GM21529 (cell line): ENCODE data around the gene SASH1.

ENCODE experiments used
- ATAC-seq: cut with Tn5 transposase; IDR thresholded peaks from one replicate; pipeline ENCODE4 v1.9.1; 2021; ENCODE audit not compliant: unreplicated experiment

SASH1 gene

DNA sequence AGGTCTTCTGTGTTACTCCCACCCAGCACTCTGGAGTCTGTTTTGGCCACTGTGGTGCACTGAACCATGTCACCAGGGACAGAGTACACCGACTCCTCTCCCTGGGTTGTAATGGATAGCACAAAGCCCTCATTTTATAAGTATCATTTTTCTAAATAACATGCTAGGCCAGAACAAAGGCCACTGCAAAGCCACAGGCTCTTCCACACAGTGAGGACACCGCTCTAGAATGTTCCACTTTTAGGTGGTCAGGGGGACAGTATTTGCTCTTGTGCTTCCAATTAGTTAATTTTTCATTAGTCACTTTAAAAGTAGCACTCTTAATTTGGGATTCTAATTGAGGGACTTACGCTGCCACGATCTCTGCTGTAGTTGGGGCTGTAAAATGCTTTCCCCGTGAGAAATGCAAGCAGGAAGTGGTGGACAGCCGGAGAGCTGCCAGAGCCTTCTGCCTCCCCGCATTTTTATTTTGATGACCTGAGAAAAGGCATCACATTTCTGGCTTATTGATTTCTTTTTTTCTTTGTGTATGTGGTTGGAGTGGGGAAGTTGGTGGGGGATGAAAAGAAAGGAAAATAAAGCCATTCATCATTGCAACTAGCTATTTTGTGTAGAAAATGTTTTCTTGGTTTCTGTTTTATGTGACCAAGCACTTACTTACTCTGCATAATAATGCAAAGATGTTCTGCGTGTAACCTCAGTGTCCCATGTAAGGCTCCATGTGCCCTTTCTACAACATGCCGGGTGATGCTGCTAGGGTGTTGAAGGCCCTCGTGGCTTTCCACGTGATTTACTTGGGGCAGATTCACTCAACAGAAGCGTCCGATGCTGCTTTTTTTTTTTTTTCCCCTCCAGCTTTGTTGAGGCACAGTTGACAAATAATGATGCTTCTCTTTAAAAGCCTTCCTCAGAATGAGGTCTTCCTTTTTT is 195.9 kb downstream of the SASH1 start:
- no peak for ATAC-seq

DNA sequence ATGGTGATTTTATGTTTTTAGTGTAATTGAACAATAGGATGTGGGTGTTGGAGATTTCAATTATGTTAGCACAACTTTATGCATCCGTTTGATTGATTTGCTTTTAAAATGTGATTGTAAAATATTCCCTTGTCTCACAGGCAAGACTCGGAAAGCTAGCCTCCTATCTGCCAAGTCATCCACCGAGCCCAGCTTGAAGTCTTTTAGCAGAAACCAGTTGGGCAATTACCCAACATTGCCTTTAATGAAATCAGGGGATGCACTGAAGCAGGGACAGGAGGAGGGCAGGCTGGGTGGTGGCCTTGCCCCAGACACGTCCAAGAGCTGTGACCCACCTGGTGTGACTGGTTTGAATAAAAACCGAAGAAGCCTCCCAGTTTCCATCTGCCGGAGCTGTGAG is 200.9 kb downstream of the SASH1 start:
- no peak for ATAC-seq

DNA sequence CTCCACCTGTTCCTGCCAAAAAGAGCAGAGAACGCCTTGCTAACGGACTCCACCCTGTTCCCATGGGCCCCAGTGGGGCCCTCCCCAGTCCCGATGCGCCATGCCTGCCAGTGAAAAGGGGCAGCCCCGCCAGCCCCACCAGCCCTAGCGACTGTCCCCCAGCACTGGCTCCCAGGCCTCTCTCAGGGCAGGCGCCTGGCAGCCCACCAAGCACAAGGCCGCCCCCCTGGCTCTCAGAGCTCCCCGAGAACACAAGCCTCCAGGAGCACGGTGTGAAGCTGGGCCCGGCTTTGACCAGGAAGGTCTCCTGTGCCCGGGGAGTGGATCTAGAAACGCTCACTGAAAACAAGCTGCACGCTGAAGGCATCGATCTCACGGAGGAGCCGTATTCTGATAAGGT is 201.8 kb downstream of the SASH1 start:
- no peak for ATAC-seq

GRCh38 chr6:148545901-148546300 is 203.3 kb downstream of the SASH1 start:
- ATAC-seq = no peak

GRCh38 chr6:148547110-148547509 is 204.5 kb downstream of the SASH1 start:
- ATAC-seq = no peak

- ATAC-seq = no peak
Measured at GRCh38 chr6:148548065-148548748, 205.6 kb downstream of the SASH1 start.

DNA sequence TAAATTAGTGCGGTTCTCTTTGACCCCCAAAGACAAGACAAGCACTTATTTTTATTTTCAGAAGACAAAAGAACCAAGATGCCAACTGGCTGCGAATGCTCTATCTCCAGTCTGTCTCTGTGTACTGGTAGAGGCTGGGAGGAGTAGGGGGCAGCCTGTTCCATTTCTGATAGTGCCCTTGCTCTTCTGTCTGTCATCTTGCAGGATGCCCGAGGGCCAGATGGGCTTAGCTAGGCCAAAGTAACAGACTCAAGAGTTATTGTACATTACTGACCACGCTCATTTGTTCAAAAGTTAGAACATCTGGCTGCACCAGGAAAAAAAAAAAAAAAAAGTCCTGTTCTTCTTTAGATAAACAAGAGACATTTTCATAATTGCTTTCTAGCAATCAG is 206.1 kb downstream of the SASH1 start:
- no peak for ATAC-seq

DNA sequence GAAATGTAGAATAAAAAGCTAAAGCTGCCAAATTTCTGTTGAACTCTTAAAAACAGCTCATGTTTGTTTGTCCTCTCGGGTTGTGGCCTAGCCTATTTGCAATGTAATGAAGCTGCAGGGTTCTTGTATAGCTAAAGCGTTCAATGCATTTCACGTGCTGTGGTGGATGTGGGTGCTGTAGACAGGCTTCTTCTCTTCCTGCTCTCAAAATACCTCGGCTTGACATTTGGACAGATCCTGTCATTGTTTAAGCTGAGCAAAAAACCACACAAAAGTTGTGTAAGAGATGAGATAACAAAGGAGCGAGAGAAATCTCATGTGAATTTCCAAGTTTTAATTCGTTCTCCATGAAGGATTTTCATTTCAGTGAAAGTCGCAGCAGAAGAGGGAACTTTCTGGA is 207.9 kb downstream of the SASH1 start:
- ATAC-seq = no peak

- no peak for ATAC-seq
Measured at GRCh38 chr6:148551226-148551625, 208.6 kb downstream of the SASH1 start.

GRCh38 chr6:148556410-148556809 is 213.8 kb downstream of the SASH1 start:
- ATAC-seq = no peak

- no peak for ATAC-seq
Measured at GRCh38 chr6:148557796-148558321, 215.2 kb downstream of the SASH1 start.

DNA sequence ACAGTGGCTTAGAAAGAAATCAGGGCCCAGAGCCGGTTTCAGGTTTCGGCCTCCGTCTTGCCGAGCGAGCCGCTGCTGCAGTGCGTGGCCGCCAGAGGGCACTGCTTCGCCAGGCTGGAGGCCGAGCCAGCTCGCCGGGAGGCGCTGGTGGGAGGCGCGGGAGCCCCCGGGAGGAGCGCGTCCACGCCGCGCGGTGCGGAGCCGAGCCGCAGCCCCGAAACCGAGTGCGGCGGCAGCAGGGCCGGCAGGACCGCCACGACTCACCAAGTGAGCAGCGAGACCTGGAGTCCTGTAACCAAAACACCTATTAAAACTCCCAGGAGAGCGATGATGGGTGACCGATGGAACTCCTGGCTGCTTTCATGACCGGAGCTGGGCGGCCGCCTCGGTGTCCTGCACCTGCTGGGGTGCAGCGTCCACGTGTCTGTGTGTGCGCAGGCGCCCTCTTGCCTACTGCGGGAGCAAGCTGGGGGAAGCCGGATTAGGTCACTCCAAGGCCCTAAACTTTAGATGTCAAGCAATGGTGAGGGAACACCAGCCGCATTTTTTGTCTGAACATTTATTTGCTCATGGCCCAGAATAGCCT is 217.3 kb downstream of the SASH1 start:
- peak; percentile 85 for ATAC-seq

DNA sequence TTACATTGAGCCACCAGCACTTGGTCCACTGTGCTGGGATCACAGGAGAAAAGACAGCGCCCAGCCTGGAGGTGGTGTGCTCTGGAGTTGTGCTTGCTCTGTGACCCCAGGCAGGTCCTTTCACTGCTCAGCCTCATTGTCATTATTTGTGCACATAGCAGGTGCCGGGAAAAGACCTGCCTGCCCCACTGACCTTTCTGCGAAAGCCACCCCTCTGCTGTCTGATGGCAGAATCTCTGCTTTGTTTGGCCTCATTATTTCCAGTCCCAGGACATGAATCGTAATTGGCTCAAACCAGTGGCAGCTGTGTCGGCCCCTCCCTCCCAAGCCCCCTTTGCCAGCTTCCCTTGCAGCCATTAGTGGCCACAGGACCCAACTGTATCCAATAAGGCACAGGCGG is 219.0 kb downstream of the SASH1 start:
- ATAC-seq = no peak

DNA sequence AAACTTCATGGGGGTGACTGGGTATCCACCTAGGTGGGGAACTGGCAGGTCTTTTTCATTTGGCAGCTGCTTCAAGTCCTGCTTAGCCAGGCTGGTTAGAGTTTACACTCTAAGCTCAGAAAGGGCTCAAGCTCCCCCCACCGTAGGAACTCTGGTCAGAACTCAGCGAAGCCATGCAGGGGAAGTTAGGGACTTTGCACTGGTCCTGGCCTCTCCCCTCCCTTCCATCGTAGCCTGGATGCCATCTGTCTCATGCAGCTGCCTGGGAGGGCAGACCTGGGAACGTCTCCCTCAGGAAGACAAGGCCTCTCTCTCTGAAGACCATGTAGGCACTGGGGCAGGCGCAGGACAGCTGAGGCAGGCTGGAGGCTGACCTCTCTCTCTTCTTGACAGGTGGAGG is 220.4 kb downstream of the SASH1 start:
- ATAC-seq = no peak

- ATAC-seq = no peak
Measured at GRCh38 chr6:148564494-148565035, 221.9 kb downstream of the SASH1 start.

GRCh38 chr6:148565321-148565926 is 222.8 kb downstream of the SASH1 start:
- no peak for ATAC-seq

GRCh38 chr6:148565930-148566663 is 223.5 kb downstream of the SASH1 start:
- ATAC-seq = peak; percentile 70

- peak; percentile 55 for ATAC-seq
Measured at GRCh38 chr6:148566664-148567350, 224.2 kb downstream of the SASH1 start.

- ATAC-seq = no peak
Measured at GRCh38 chr6:148570456-148570855, 227.8 kb downstream of the SASH1 start.
